Vagina (tissue), 2 donors: ENCODE results near the gene RPL15.
"Not testable (repeated sequence)": the region's sequence is repeated elsewhere in the genome, so short reads cannot be mapped to it uniquely, and the experiment has no call there.

Experiments used
- POLR2A ChIP-seq, 2 donors: fragments of 450-650 bp; IDR thresholded peaks; one replicate each; pipeline ENCODE4 v1.6.1; 2017; ENCODE audit warnings: antibody characterized with exemption in 2 of 2, mild to moderate bottlenecking in 2 of 2, moderate library complexity in 2 of 2
- POLR2AphosphoS5 ChIP-seq, 2 donors: sonication (generic); formaldehyde crosslinking; IDR thresholded peaks; one replicate each; pipeline ENCODE4 v1.9.0; 2017; ENCODE audit warnings: antibody characterized with exemption in 2 of 2, mild to moderate bottlenecking in 2 of 2, low read depth in 1 of 2; ENCODE audit not compliant: insufficient read depth in 1 of 2
- TF ChIP-seq, protein P1 (sequence below), 3 experiments: fragments of 450-650 bp in 2 of 3; fragments of 200-600 bp in 1 of 3; sonication (generic) in 1 of 3; IDR thresholded peaks; one replicate each; pipeline ENCODE4 v1.5.1; 2017 to 2019; ENCODE audit warnings: antibody characterized with exemption in 3 of 3, mild to moderate bottlenecking in 2 of 3, moderate library complexity in 2 of 3

DNA sequence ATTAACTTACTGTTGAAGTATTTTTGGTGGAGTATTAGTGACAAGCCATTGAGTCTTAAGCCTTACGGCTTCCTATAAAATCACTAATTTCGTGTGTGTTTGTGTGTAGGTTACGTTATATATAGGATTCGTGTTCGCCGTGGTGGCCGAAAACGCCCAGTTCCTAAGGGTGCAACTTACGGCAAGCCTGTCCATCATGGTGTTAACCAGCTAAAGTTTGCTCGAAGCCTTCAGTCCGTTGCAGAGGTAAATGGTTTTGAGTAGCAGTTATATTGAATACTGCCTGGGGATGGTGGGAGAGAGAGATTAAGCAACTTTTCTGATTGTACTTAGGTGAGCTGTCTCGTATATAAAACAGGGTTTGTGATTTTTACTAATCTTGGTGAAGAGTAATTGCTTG lies 1.4 kb downstream of the RPL15 start:
- TF ChIP-seq POLR2A (IDR thresholded peaks at IDR 0.05); POLR2AphosphoS5 (IDR thresholded peaks at IDR 0.05; ENCODE audit: insufficient read depth in 1 of 2, low read depth in 1 of 2): not testable (repeated sequence)
- TF ChIP-seq, protein P1, sequence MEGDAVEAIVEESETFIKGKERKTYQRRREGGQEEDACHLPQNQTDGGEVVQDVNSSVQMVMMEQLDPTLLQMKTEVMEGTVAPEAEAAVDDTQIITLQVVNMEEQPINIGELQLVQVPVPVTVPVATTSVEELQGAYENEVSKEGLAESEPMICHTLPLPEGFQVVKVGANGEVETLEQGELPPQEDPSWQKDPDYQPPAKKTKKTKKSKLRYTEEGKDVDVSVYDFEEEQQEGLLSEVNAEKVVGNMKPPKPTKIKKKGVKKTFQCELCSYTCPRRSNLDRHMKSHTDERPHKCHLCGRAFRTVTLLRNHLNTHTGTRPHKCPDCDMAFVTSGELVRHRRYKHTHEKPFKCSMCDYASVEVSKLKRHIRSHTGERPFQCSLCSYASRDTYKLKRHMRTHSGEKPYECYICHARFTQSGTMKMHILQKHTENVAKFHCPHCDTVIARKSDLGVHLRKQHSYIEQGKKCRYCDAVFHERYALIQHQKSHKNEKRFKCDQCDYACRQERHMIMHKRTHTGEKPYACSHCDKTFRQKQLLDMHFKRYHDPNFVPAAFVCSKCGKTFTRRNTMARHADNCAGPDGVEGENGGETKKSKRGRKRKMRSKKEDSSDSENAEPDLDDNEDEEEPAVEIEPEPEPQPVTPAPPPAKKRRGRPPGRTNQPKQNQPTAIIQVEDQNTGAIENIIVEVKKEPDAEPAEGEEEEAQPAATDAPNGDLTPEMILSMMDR (IDR thresholded peaks at IDR 0.05): not testable (repeated sequence)
